Upper lobe of left lung (tissue), 4 donors: ENCODE data around the gene JMJD4.

ENCODE experiments used
- CTCF ChIP-seq, 6 experiments: fragments of 450-650 bp in 4 of 6; fragments of 200-600 bp in 2 of 6; sonication (generic) in 2 of 6; IDR thresholded peaks; one replicate each; pipeline ENCODE4 v1.5.1; 2016 to 2019; ENCODE audit warnings: antibody characterized with exemption in 6 of 6
- EP300 ChIP-seq, 4 donors: sonication (generic); formaldehyde crosslinking; IDR thresholded peaks; one replicate each; pipeline ENCODE4 v1.5.1; 2017; ENCODE audit warnings: antibody characterized with exemption in 4 of 4, control low read depth in 2 of 4
- POLR2A ChIP-seq, 4 donors: fragments of 450-650 bp; IDR thresholded peaks; one replicate each; pipeline ENCODE4 v1.5.1; 2016 to 2017; ENCODE audit warnings: antibody characterized with exemption in 4 of 4, mild to moderate bottlenecking in 2 of 4
- POLR2AphosphoS5 ChIP-seq, 2 donors: sonication (generic); formaldehyde crosslinking; IDR thresholded peaks; one replicate each; pipeline ENCODE4 v1.5.1; 2017; ENCODE audit warnings: antibody characterized with exemption in 2 of 2

GRCh38 chr1:227738820-227739219, 3.7 kb upstream of the JMJD4 start:
- TF ChIP-seq CTCF (IDR thresholded peaks at IDR 0.05) = no peak
- TF ChIP-seq POLR2A (IDR thresholded peaks at IDR 0.05) = no peak
- TF ChIP-seq POLR2AphosphoS5 (IDR thresholded peaks at IDR 0.05) = no peak
- no peak for TF ChIP-seq EP300 (IDR thresholded peaks at IDR 0.05)
